SK-N-SH treated with all-trans-retinoic acid at 6 μM for 48 hours (cell line): ENCODE data around the gene TRIM69.

ENCODE experiments used
- ATAC-seq: fragments of 200-7000 bp; cut with Tn5 transposase; 3 replicates; pipeline ENCODE4 v1.9.1; 2020; ENCODE audit warnings: mild to moderate bottlenecking, moderate library complexity
- ARNTL ChIP-seq: fragments of 450-650 bp; formaldehyde crosslinking; IDR thresholded peaks from 2 replicates; pipeline ENCODE4 v1.5.0; 2020; ENCODE audit warnings: low read depth, mild to moderate bottlenecking, moderate library complexity, borderline replicate concordance
- BACH2 ChIP-seq: fragments of 250-450 bp; sonication (Bioruptor Pico); IDR thresholded peaks from 2 replicates; pipeline ENCODE4 v1.9.0; 2021; ENCODE audit warnings: mild to moderate bottlenecking, borderline replicate concordance
- CSDC2 ChIP-seq: fragments of 250-450 bp; sonication (Bioruptor Pico); IDR thresholded peaks from 2 replicates; pipeline ENCODE4 v1.5.0; 2020; ENCODE audit warnings: mild to moderate bottlenecking, moderate library complexity
- ESRRG ChIP-seq: fragments of 250-450 bp; sonication (Bioruptor Pico); IDR thresholded peaks from 2 replicates; pipeline ENCODE4 v1.6.1; 2021; ENCODE audit warnings: mild to moderate bottlenecking
- ISL1 ChIP-seq: fragments of 250-450 bp; sonication (Bioruptor Pico); IDR thresholded peaks from 2 replicates; pipeline ENCODE4 v2.1.2; 2022; ENCODE audit warnings: mild to moderate bottlenecking, moderate library complexity
- OSR1 ChIP-seq: fragments of 250-450 bp; sonication (Bioruptor Pico); IDR thresholded peaks from 2 replicates; pipeline ENCODE4 v1.8.0; 2022; ENCODE audit warnings: moderate library complexity, mild to moderate bottlenecking, inconsistent platforms
- PPARA ChIP-seq: fragments of 250-450 bp; sonication (Bioruptor Pico); IDR thresholded peaks from 2 replicates; pipeline ENCODE4 v1.5.0; 2020; ENCODE audit warnings: mild to moderate bottlenecking, borderline replicate concordance
- RARB ChIP-seq: fragments of 250-450 bp; sonication (Bioruptor Pico); IDR thresholded peaks from 2 replicates; pipeline ENCODE4 v1.8.0; 2021; ENCODE audit warnings: mild to moderate bottlenecking, moderate library complexity
- SNAI2 ChIP-seq: fragments of 250-450 bp; sonication (Bioruptor Pico); IDR thresholded peaks from 2 replicates; pipeline ENCODE4 v1.5.0; 2020; ENCODE audit warnings: mild to moderate bottlenecking, moderate library complexity
- TCF4 ChIP-seq: fragments of 250-450 bp; sonication (Bioruptor Pico); IDR thresholded peaks from 2 replicates; pipeline ENCODE4 v1.8.0; 2021; ENCODE audit warnings: mild to moderate bottlenecking, moderate library complexity, borderline replicate concordance
- TOX ChIP-seq: fragments of 250-450 bp; sonication (Bioruptor Pico); IDR thresholded peaks from 2 replicates; pipeline ENCODE4 v1.8.0; 2021; ENCODE audit warnings: mild to moderate bottlenecking, moderate library complexity, borderline replicate concordance
- ZC3H10 ChIP-seq: fragments of 250-450 bp; sonication (Bioruptor Pico); IDR thresholded peaks from 2 replicates; pipeline ENCODE4 v1.5.1; 2021; ENCODE audit warnings: mild to moderate bottlenecking, moderate library complexity
- ZFP3 ChIP-seq: fragments of 250-450 bp; sonication (Bioruptor Pico); IDR thresholded peaks from 2 replicates; pipeline ENCODE4 v1.5.0; 2020; ENCODE audit warnings: mild to moderate bottlenecking, moderate library complexity
- ZFP30 ChIP-seq: fragments of 450-650 bp; formaldehyde crosslinking; IDR thresholded peaks from 2 replicates; pipeline ENCODE4 v1.5.0; 2022; ENCODE audit warnings: mild to moderate bottlenecking, moderate library complexity
- ZNF565 ChIP-seq: fragments of 450-650 bp; formaldehyde crosslinking; conservative IDR thresholded peaks from 2 replicates; pipeline ENCODE4 v1.5.0; 2020; ENCODE audit warnings: low read depth, mild to moderate bottlenecking, moderate library complexity
- ZNF70 ChIP-seq: fragments of 450-650 bp; formaldehyde crosslinking; IDR thresholded peaks from 2 replicates; pipeline ENCODE4 v1.5.0; 2020; ENCODE audit warnings: mild to moderate bottlenecking, moderate library complexity
- ZNF8 ChIP-seq: fragments of 450-650 bp; formaldehyde crosslinking; IDR thresholded peaks from 2 replicates; pipeline ENCODE4 v1.5.0; 2020; ENCODE audit warnings: mild to moderate bottlenecking, moderate library complexity
- TF ChIP-seq, protein P1 (sequence below): fragments of 250-450 bp; sonication (Bioruptor Pico); IDR thresholded peaks from 2 replicates; pipeline ENCODE4 v1.5.1; 2020; ENCODE audit warnings: low read depth, mild to moderate bottlenecking, moderate library complexity
- TF ChIP-seq, protein P2 (sequence below): fragments of 250-450 bp; sonication (Bioruptor Pico); IDR thresholded peaks from 2 replicates; pipeline ENCODE4 v1.5.0; 2020; ENCODE audit warnings: mild to moderate bottlenecking, moderate library complexity
- TF ChIP-seq, protein P3 (sequence below): fragments of 250-450 bp; sonication (Bioruptor Pico); IDR thresholded peaks from 2 replicates; pipeline ENCODE4 v1.5.1; 2021; ENCODE audit warnings: mild to moderate bottlenecking, moderate library complexity
- TF ChIP-seq, protein P4 (sequence below): fragments of 250-450 bp; sonication (Bioruptor Pico); IDR thresholded peaks from 2 replicates; pipeline ENCODE4 v1.8.0; 2020; ENCODE audit warnings: mild to moderate bottlenecking, moderate library complexity, borderline replicate concordance
- TF ChIP-seq, protein P5 (sequence below): fragments of 250-450 bp; sonication (Bioruptor Pico); IDR thresholded peaks from 2 replicates; pipeline ENCODE4 v1.8.0; 2021; ENCODE audit warnings: low read depth, mild to moderate bottlenecking, moderate library complexity, borderline replicate concordance

TRIM69 gene

DNA sequence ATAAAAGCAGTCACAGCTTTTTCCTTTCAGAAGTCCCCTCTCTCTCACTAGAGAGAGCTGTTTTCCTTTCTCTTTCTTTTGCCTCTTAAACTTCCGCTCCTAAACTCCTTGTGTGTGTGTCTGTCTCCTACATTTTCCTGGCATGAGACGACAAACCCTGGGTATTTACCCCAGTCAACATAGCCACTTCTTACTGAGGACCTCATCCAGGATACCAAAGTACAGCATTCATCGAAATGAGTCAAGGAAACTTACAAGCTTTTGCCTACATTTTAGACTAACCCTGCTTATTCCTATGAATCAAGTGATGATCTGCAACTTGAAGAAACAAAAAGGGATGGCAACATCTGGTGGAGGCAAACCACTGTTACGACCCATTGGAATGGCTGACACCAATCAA, 41.9 kb upstream of the TRIM69 start (continued):
- no peak for TF ChIP-seq BACH2 (CRISPR knock-in tag)
- TF ChIP-seq, protein P1, sequence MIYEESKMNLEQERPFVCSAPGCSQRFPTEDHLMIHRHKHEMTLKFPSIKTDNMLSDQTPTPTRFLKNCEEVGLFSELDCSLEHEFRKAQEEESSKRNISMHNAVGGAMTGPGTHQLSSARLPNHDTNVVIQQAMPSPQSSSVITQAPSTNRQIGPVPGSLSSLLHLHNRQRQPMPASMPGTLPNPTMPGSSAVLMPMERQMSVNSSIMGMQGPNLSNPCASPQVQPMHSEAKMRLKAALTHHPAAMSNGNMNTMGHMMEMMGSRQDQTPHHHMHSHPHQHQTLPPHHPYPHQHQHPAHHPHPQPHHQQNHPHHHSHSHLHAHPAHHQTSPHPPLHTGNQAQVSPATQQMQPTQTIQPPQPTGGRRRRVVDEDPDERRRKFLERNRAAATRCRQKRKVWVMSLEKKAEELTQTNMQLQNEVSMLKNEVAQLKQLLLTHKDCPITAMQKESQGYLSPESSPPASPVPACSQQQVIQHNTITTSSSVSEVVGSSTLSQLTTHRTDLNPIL (CRISPR knock-in tag): no peak
- TF ChIP-seq, protein P2, sequence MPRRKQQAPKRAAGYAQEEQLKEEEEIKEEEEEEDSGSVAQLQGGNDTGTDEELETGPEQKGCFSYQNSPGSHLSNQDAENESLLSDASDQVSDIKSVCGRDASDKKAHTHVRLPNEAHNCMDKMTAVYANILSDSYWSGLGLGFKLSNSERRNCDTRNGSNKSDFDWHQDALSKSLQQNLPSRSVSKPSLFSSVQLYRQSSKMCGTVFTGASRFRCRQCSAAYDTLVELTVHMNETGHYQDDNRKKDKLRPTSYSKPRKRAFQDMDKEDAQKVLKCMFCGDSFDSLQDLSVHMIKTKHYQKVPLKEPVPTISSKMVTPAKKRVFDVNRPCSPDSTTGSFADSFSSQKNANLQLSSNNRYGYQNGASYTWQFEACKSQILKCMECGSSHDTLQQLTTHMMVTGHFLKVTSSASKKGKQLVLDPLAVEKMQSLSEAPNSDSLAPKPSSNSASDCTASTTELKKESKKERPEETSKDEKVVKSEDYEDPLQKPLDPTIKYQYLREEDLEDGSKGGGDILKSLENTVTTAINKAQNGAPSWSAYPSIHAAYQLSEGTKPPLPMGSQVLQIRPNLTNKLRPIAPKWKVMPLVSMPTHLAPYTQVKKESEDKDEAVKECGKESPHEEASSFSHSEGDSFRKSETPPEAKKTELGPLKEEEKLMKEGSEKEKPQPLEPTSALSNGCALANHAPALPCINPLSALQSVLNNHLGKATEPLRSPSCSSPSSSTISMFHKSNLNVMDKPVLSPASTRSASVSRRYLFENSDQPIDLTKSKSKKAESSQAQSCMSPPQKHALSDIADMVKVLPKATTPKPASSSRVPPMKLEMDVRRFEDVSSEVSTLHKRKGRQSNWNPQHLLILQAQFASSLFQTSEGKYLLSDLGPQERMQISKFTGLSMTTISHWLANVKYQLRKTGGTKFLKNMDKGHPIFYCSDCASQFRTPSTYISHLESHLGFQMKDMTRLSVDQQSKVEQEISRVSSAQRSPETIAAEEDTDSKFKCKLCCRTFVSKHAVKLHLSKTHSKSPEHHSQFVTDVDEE (CRISPR knock-in tag): no peak
- TF ChIP-seq TOX (CRISPR knock-in tag): no peak
- TF ChIP-seq ZFP3: no peak

DNA sequence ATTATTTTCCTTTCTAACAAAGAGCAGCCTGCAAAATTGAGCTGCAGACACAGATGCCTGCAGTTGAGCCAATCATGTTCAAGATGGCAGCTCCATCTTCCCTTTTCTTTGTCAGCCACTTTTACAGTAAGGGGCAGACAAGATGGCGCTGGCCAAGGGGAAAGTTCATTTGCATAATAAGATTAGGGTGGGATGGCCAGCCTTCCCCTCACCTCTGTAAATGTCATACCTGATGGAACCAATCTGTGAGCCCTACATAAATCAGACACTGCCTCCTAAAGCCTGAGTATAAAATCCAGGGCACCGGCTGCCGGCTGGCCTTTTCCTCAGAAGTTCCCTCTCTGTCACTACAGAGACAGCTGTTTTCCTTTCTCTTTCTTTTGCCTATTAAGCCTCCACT, 41.0 kb upstream of the TRIM69 start:
- TF ChIP-seq TCF4 (CRISPR knock-in tag): no peak
- no peak for TF ChIP-seq ZFP30 (CRISPR knock-in tag)
- no peak for TF ChIP-seq ZNF8 (CRISPR knock-in tag)
- TF ChIP-seq SNAI2 (CRISPR knock-in tag): no peak
- no peak for TF ChIP-seq RARB
- TF ChIP-seq ZNF565 (CRISPR knock-in tag): no peak
- TF ChIP-seq CSDC2 (CRISPR knock-in tag): no peak
- TF ChIP-seq ESRRG (CRISPR knock-in tag): no peak
- TF ChIP-seq ZFP3: no peak
- TF ChIP-seq, protein P3, sequence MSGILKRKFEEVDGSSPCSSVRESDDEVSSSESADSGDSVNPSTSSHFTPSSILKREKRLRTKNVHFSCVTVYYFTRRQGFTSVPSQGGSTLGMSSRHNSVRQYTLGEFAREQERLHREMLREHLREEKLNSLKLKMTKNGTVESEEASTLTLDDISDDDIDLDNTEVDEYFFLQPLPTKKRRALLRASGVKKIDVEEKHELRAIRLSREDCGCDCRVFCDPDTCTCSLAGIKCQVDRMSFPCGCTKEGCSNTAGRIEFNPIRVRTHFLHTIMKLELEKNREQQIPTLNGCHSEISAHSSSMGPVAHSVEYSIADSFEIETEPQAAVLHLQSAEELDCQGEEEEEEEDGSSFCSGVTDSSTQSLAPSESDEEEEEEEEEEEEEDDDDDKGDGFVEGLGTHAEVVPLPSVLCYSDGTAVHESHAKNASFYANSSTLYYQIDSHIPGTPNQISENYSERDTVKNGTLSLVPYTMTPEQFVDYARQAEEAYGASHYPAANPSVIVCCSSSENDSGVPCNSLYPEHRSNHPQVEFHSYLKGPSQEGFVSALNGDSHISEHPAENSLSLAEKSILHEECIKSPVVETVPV (CRISPR knock-in tag): no peak
- no peak for TF ChIP-seq ISL1 (CRISPR knock-in tag)
- TF ChIP-seq ARNTL (CRISPR knock-in tag): no peak
- ATAC-seq: no peak

DNA sequence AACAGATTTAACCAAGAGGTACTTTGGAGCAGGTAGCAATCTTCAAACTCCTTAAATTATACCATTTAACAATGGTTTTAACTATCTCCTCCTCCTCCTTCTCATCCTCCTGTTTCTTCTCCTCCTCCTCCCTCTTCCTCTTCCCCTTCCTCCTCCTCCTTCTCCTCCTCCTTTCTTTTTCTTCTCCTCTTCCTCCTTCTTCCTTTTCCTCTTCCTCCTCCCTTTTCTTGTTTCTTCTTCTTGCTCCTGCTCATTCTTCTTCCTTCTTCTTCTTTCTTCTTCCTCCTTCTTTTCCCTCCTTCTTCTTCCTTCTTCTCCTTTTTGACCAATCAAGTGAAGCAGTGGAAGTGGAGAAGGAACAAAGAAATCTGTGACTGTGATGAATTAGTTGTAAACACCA, 39.3 kb upstream of the TRIM69 start:
- TF ChIP-seq ZNF8 (CRISPR knock-in tag) (no peak), TCF4 (CRISPR knock-in tag) (no peak), CSDC2 (CRISPR knock-in tag) (no peak), TOX (CRISPR knock-in tag) (no peak), ZFP3 (no peak), BACH2 (CRISPR knock-in tag) (no peak), ZNF70 (CRISPR knock-in tag) (no peak)
- TF ChIP-seq, protein P4, sequence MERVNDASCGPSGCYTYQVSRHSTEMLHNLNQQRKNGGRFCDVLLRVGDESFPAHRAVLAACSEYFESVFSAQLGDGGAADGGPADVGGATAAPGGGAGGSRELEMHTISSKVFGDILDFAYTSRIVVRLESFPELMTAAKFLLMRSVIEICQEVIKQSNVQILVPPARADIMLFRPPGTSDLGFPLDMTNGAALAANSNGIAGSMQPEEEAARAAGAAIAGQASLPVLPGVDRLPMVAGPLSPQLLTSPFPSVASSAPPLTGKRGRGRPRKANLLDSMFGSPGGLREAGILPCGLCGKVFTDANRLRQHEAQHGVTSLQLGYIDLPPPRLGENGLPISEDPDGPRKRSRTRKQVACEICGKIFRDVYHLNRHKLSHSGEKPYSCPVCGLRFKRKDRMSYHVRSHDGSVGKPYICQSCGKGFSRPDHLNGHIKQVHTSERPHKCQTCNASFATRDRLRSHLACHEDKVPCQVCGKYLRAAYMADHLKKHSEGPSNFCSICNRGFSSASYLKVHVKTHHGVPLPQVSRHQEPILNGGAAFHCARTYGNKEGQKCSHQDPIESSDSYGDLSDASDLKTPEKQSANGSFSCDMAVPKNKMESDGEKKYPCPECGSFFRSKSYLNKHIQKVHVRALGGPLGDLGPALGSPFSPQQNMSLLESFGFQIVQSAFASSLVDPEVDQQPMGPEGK (CRISPR knock-in tag): no peak
- TF ChIP-seq, all 23 proteins: peak for 0
- ATAC-seq: no peak

DNA sequence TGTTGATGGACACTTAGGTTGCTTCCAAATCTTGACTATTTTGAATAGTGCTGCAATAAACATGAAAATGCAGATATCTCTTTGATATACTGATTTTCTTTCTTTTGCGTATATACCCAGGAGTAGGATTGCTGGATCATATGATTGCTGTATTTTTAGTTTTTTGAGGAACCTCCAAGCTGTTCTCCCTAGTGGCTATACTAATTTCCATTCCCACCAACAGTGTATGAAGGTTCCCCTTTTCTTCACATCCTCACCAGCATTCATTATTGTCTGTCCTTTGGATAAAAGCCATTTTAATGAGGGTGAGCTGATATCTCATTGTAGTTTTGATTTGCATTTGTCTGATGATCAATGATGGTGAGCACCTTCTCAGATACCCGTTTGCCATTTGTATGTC, 37.7 kb upstream of the TRIM69 start:
- TF ChIP-seq BACH2 (CRISPR knock-in tag) (no peak), TOX (CRISPR knock-in tag) (no peak), ZC3H10 (no peak), OSR1 (CRISPR knock-in tag) (no peak), ZNF70 (CRISPR knock-in tag) (no peak), RARB (no peak), ZNF565 (CRISPR knock-in tag) (no peak), PPARA (CRISPR knock-in tag) (no peak), ZFP3 (no peak), CSDC2 (CRISPR knock-in tag) (no peak), ESRRG (CRISPR knock-in tag) (no peak)
- TF ChIP-seq, protein P4 (CRISPR knock-in tag): no peak
- TF ChIP-seq, protein P2 (CRISPR knock-in tag): no peak
- TF ChIP-seq, protein P5, sequence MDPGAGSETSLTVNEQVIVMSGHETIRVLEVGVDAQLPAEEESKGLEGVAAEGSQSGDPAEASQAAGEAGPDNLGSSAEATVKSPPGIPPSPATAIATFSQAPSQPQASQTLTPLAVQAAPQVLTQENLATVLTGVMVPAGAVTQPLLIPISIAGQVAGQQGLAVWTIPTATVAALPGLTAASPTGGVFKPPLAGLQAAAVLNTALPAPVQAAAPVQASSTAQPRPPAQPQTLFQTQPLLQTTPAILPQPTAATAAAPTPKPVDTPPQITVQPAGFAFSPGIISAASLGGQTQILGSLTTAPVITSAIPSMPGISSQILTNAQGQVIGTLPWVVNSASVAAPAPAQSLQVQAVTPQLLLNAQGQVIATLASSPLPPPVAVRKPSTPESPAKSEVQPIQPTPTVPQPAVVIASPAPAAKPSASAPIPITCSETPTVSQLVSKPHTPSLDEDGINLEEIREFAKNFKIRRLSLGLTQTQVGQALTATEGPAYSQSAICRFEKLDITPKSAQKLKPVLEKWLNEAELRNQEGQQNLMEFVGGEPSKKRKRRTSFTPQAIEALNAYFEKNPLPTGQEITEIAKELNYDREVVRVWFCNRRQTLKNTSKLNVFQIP (CRISPR knock-in tag): no peak
- no peak for ATAC-seq
